Hypothalamus (tissue), 51 donors: ENCODE data around the gene ARL6IP5.
A peak's percentile ranks its signal among the peaks of the same experiment; 100 is the strongest.

Source experiments
- DNase-seq, 51 donors: peaks; one replicate each; lab custom pipeline; 2025; lab: John Stamatoyannopoulos, UW

The ARL6IP5 gene, protein sequence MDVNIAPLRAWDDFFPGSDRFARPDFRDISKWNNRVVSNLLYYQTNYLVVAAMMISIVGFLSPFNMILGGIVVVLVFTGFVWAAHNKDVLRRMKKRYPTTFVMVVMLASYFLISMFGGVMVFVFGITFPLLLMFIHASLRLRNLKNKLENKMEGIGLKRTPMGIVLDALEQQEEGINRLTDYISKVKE

GRCh38 chr3:69084326-69085167, at the start of gene ARL6IP5:
ARL6IP5 (plus strand) TSS chr3:69084937; CDS start chr3:69085048, 111 bp downstream.
- DNase-seq = peak; percentile 64 to 96 (median 90)

DNA sequence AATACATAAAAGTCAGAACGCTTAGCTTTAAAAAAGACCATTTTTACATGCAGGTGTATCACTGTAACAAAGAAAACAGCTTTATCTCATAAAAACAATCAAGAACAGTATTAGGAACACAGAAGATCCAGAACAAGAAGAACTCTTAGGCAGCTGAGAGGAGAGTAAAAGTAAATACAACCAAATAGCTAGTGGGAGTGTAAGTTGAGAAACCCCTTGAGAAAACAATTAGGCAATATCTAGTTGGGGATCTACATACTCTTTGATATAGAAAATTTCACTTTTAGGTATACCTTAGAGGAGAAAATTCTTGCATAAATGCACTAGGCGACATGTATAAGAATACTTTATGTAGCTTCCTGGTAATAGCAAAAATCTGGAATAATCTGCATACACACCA, 40.1 kb upstream of the ARL6IP5 start:
- no peak for DNase-seq

GRCh38 chr3:69048990-69049389, 35.7 kb upstream of the ARL6IP5 start:
- no peak for DNase-seq

DNA sequence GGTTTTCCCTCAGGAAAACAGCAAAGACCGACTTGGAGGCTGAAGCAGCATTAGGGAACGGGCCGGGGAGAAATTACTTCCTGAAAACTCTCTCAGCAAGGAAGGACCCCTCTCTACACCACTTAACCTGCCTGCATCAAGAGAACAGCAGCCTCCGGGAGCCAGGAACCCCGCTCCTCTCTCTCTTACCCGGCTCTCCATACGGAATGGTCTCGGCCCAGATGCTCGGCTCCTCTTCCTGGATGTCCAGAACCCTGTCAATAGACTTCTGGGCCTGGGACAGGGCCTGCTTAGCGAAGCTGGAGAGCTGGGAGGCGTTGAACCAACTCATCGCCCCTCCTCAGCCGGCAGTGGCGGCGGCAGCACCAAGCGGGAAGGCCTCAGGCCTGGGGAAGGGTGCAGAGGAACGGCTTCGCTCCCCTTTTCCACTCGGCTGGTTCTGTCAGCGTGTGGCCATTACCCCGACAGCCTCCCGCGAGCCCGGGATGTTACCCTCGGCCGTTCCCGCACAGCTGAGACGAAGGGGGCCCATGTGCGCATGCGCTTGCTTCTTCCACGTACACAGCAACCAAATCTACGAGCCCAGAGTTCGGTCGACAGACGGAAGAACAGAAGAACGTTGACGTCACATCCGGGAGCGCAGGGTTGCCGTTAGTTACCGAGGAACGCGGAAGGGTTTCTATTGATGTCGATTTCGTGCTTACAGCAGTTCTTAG, 32.8 kb upstream of the ARL6IP5 start, which contains the start of gene TMF1:
TMF1 (minus strand) TSS at position 578 of the 716 bp plus-strand sequence; CDS start at position 331, 247 bp downstream.
- DNase-seq = no peak

DNA sequence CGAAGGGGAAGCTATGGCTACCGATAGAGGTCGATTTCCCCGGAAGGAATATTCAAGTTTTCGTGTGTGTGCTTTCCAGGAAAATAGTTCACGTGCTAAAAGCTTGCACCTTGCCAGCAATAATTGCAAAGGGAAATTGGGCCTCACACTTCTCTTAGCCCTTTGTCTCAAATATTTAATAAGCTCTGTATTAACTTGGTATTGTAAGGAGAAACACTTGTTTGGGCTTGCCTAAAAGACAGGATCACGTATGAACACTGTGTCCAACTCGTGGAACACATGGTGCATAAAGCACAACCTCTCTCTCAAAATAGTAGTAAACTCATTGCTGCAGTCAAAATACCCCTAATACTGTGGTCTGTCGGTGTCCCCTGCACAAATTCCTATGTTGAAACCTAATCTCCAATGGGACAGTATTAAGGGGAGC, 32.3 kb upstream of the ARL6IP5 start:
- no peak for DNase-seq

DNA sequence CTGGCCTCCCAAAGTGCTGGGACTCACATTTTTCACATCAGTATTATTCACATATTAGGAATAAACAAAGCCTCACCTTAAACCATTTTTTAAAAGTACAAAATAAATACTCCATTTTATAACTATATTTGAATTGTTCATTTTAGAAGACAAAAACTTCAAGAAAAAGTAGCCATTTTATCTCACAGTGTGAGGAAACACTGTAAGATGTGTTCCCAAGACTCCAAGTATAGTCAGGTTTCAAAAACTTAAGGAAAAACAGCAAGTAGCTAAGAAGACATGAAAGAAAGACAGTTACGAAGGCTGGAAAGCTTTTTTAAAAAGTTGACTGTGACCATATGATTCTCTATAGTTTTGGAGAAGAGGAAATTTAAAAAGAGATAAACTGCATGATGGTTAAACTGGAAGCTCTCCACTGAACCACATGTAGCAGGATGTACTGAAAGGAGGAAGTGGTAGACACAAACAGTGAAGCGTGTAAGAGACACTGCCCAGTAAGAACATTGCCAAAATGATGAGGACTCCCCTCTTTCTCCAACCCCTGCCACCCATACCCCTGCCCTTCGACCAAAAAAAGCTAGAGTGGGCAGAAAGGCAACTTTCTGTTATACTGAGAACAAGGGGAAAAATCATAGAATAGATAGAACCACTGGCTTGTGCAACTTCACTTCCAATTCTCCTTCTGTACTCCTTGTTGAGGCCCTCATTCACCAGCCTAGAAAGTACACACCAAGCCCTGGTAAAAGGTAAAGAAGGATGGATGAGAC, 26.4 kb upstream of the ARL6IP5 start:
- DNase-seq = no peak

DNA sequence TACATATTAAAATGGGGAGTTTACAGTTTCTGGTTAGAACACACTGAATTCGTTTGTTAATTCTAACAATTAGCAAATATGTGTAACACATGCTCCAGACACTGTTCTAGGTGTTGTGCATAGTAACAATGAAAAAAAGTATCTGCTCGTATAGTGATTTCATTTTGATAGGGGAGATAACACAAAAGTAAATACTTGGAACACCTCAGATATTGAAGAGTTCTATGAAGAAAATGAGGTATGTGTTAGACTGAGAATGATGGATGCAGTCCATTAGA, 25.9 kb upstream of the ARL6IP5 start:
- no peak for DNase-seq

DNA sequence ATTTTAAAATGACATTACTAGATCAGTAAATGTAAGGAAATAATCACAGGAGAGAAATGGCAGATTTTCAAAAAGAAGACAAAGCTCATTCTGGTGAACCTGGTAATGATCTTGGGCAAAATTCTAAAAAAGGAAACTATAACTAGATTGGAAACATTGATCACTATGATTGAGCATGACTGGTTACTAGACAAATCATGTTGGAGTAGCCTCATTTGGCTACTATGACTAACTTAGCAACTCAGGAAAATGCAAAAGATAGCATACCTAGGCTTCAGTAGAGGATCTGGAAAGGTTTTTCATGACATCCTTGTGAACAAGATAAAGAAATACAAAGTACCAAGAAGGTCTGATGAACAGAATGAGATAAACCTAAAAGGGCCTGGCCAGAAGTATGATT, 25.0 kb upstream of the ARL6IP5 start:
- no peak for DNase-seq

- no peak for DNase-seq
These were observed 21.1 kb upstream of the ARL6IP5 start for GRCh38 chr3:69063636-69064035.

DNA sequence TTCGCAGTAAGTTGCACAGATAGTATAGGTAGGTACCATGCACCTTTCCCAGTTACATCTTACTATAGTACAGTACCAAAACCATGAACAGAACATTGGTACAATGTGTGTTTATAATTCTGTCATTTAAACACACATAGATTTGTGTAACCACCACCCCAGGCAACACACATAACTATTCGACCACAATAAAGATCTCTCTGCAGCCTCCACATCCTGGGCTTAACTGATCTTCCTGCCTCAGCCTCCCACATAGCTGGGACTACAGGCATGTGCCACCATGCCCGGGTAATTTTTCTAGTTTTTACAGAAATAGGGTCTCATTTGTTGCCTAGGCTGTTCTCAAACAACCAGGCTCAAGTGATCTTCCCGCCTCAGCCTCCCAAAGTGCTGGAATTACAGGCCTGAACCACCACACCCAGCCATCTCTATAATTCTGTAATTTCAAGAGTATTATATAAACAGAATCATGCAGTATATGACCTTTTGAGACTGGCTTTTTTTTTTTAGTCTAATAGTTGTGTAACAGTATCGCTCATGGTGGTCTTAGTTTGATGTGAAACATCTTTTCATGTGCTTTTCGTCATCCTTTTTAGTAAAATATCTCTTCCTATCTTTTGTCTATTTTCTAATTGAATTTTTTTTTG, 19.3 kb upstream of the ARL6IP5 start:
- DNase-seq = no peak

DNA sequence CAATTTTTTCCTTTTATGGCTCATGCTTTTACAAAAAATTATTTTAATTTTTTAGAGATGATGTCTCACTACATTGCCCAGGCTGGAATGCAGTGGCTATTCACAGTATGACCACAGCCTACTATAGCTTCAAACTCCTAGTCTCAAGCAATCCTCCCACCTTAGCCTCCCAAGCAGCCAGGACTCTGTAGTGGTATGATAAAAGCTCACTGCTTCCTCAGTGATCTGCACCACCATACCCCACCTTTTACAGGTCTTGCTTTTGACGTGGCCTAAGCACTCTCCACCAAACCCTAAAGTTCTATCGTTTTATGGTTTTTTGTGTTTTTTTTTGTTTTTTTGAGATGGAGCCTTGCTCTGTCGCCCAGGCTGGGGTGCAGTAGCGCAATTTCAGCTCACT, 18.6 kb upstream of the ARL6IP5 start:
- DNase-seq = no peak

DNA sequence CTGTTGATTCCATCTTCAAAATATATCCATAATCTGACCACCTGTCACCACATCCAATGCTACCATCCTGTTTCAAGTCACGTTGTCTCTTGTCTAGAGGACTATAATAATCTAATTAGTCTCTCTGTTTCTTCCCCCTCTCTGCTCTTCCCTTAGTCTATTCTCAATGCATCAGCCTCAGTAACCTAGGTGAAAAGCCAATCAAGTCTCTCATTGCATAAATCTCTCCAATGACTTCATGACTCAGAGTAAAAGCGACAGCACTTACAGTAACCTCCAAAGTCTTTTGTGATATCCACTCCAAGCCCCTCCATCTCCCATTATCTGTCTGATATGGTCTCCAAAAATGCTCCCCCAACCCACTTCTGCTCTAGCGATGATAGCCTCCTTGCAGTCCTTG, 11.8 kb upstream of the ARL6IP5 start:
- DNase-seq = no peak

DNA sequence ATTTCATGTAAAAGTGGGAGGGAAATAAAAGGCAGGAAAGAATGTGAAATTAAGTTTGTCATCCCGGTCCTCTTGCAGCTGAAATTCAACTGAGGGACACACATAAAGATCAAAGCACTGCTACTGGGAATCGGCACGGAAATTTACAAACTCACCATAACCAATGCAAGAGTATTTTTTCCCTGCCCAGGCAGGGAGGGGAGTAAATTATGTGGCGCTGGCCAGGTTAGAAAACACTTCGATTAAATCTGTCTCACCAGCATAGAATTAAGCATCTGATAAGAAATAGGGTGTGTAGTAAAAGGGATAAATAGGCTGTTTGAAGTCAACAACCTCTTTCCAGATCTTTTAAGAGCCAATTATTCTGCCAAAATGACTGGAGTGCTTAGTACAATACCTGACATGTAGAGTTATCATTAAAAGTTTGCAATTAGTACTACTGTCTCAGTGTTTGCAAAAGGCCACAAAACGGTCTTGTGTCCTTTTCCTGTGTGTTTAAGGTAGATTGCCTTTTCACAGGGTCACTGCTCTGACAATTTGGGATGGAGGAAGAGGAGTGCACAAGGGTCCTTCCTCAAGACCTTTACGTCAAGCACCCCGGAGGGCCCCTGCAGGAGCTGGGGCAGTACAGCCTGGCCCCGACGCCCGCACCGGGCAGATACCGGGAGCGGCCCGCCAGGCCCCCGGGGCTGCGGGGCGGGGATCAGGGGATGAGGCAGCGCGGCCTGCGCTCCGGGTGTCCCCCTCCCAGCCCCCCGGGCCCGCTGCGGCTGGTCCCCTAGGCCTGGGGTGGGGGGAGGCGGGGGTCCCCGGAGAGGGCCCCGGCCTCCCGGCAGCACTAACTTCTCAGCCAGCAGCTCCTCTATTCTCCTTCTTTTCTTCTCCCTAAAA, 5.2 kb upstream of the ARL6IP5 start:
- peak in 6 of 51 donors; percentile 18 to 44 (median 33) for DNase-seq

- DNase-seq = peak; percentile 48 to 95 (median 86)
These were observed 4.4 kb upstream of the ARL6IP5 start, which contains the start of gene UBA3 for GRCh38 chr3:69080233-69080920. UBA3 (minus strand) TSS chr3:69080365; CDS start chr3:69080353, 12 bp downstream.

DNA sequence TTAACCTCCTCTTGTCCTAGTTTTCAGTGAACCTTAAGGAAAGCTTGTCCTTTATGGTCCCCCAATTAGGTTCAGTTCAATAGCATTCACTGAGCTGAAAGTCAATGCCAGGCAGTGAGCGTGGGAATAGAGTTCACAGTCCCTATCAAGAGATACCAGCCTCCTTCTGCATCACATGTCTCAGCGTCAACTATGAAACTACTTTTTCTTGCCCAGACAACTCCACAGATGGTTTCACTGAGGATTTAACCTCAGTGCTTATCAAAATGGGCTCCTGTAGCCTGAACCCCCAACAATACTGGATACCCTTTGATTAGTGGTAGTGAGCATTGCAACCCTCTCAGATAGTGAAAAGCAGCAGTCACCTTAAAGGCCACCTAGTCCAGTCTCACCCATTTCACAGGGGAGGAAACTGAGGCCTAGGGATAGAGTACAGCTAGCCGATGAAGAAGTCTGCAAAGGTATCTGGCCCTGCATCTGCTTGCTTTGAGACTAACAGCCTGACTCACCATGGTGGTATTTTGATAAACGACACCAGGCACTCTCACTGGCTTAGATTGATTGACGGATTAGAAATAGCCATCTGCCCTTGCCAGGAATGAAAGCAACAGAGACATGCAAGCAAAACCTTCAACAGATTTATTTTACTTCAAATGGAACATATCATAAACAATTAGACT, 3.0 kb upstream of the ARL6IP5 start:
- DNase-seq = no peak

GRCh38 chr3:69082361-69082760, 2.4 kb upstream of the ARL6IP5 start:
- DNase-seq = no peak

- peak in 10 of 51 donors; percentile 6 to 46 (median 15) for DNase-seq
These were observed 1.9 kb upstream of the ARL6IP5 start for GRCh38 chr3:69082805-69083204.
